Stomach smooth muscle (tissue), 2 donors: Measurements from ENCODE around the gene AADACL2.

ENCODE experiments used
- H3K27ac ChIP-seq: one replicate; pipeline ENCODE4 v1.7.0; 2013; ENCODE audit warnings: mild to moderate bottlenecking, low read length, inconsistent platforms
- H3K27me3 ChIP-seq, 2 donors: one replicate each; pipeline ENCODE4 v1.7.0; 2013; ENCODE audit warnings: low read length in 2 of 2; ENCODE audit not compliant: insufficient read depth in 2 of 2, control insufficient read depth in 1 of 2
- H3K36me3 ChIP-seq, 2 donors: one replicate each; pipeline ENCODE4 v1.7.0; 2013; ENCODE audit warnings: low read length in 2 of 2; ENCODE audit not compliant: control insufficient read depth in 2 of 2, insufficient read depth in 2 of 2
- H3K4me1 ChIP-seq: one replicate; pipeline ENCODE4 v1.7.0; 2013; ENCODE audit warnings: low read length; ENCODE audit not compliant: control insufficient read depth, insufficient read depth
- H3K4me3 ChIP-seq, 2 donors: one replicate each; pipeline ENCODE4 v1.7.0; 2013; ENCODE audit warnings: low read length in 2 of 2
- H3K9ac ChIP-seq, 2 donors: one replicate each; pipeline ENCODE4 v1.7.0; 2013; ENCODE audit warnings: low read length in 2 of 2, mild to moderate bottlenecking in 1 of 2
- H3K9me3 ChIP-seq, 2 donors: one replicate each; pipeline ENCODE4 v1.7.0; 2013; ENCODE audit warnings: low read length in 2 of 2; ENCODE audit not compliant: control insufficient read depth in 2 of 2
- donor health status: healthy.
- donor health status: Pancreatic carcinoma.

Gene AADACL2

GRCh38 chr3:151798466-151798865 is 64.7 kb downstream of the AADACL2 start:
- H3K27ac ChIP-seq, result no peak overlapping the region
- no peaks in the 10 kb centered on the region for H3K9me3 ChIP-seq
- no peaks in the 10 kb centered on the region for H3K36me3 ChIP-seq
- H3K4me3 ChIP-seq, result no peak overlapping the region
- no peak overlapping the region for H3K9ac ChIP-seq
- H3K27me3 ChIP-seq, result no peaks in the 10 kb centered on the region
- no peaks in the 10 kb centered on the region for H3K4me1 ChIP-seq

- H3K36me3 ChIP-seq, result no peaks in the 10 kb centered on the region
- H3K27me3 ChIP-seq, result no peaks in the 10 kb centered on the region
- H3K9ac ChIP-seq, result no peak overlapping the region
- no peak overlapping the region for H3K4me3 ChIP-seq
- no peaks in the 10 kb centered on the region for H3K4me1 ChIP-seq
- no peaks in the 10 kb centered on the region for H3K9me3 ChIP-seq
- no peak overlapping the region for H3K27ac ChIP-seq
Measured at GRCh38 chr3:151800431-151800830, 66.7 kb downstream of the AADACL2 start.

GRCh38 chr3:151804267-151804666 is 70.5 kb downstream of the AADACL2 start:
- H3K27ac ChIP-seq, result no peak overlapping the region
- H3K36me3 ChIP-seq, result no peaks in the 10 kb centered on the region
- no peaks in the 10 kb centered on the region for H3K27me3 ChIP-seq
- no peaks in the 10 kb centered on the region for H3K4me1 ChIP-seq
- no peak overlapping the region for H3K9ac ChIP-seq
- H3K9me3 ChIP-seq, result no peaks in the 10 kb centered on the region
- no peak overlapping the region for H3K4me3 ChIP-seq

- Histone ChIP-seq H3K4me3 (no peak overlapping the region), H3K4me1 (no peaks in the 10 kb centered on the region), H3K27me3 (no peaks in the 10 kb centered on the region), H3K36me3 (no peaks in the 10 kb centered on the region), H3K27ac (no peak overlapping the region), H3K9me3 (no peaks in the 10 kb centered on the region), H3K9ac (no peak overlapping the region)
Measured at GRCh38 chr3:151806838-151807237, 73.1 kb downstream of the AADACL2 start.
